GM21447 (cell line): ENCODE results near the gene ZNF541.
A peak's percentile ranks its signal among the peaks of the same experiment; 100 is the strongest.

Source experiments
- ATAC-seq: cut with Tn5 transposase; IDR thresholded peaks from one replicate; pipeline ENCODE4 v1.9.1; 2021; ENCODE audit not compliant: unreplicated experiment

Gene ZNF541

GRCh38 chr19:47573071-47574026 lies at the start of gene ZNF541:
Gene ZNF541, minus strand, starts transcription at chr19:47573148. Its CDS starts 17,292 bp downstream, at chr19:47555856.
- ATAC-seq, result no peak

DNA sequence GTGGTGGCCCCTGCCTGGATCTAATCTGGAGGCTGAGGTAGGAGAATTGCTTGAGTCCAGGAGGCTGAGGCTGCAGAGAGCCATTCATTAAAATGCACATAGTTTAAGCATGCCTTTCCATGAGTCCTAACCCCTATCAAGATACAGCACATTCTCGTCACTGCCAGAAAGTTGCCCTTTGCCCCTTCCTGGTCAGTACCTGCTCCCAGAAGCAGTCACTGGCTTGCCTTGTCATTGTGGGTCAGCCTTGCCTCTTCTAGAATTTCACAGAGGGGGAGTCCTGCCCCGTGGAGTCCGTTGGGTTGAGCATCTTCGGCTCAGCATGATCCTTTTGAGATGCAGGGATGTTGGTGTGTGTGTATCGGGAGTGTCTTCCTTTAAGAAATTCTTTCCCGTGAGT lies 46.8 kb upstream of the ZNF541 start:
- no peak for ATAC-seq

- no peak for ATAC-seq
Observed at GRCh38 chr19:47618771-47619170, 45.8 kb upstream of the ZNF541 start.

DNA sequence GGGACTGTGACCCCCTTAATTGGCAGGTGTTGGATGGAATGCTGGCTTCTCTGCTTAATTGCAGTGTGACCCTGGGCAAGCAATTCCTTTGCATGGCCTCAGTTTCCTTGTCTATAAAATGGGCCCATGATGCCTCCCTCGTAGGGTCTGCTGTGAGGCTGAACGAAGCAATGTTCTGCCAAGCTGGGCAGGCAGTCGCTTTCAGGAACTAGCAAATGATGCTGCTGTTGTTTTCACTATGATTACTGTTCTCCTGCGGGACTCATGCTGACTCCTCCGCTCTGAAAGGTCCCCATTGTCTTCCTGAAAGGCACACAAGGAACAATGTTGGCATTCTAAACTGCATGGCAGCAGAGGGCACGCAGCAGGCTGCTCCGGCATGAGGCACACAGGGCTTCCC lies 42.8 kb upstream of the ZNF541 start:
- no peak for ATAC-seq

DNA sequence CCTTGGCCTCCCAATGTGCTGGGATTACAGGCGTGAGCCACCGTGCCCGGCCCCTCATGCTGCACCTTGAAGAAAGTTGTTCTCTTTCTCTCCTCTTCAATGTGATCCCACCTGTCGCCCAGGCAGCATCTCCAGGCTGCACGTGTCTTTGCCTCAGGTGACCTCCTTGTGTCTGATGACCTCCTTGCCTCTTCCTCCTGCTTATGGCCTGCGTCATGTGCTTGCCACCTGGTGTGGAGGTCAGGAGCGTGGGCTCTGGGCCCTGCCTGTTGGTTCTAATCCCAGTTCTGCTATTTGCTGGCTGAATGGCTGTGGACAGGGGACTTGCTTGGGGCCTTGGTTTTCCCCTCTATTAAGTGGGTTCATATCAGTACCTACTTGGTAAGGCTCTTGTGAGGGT lies 42.3 kb upstream of the ZNF541 start:
- no peak for ATAC-seq

- ATAC-seq, result no peak
Observed at GRCh38 chr19:47614559-47614958, 41.6 kb upstream of the ZNF541 start.

DNA sequence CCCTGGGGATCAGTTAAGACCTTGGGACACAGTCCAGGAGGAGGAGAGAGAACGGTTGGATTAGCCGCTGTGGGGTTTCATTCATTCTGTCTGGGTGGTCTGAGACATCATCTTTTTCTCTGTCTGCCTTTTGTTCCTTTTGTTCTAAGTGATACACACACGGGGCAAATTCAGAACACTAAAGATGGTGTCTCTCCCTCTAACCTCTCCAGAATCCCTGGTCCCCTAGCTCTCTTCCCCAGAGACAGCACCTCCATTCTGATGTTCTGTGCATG lies 41.0 kb upstream of the ZNF541 start:
- no peak for ATAC-seq

GRCh38 chr19:47613165-47614020 lies 40.4 kb upstream of the ZNF541 start:
- ATAC-seq, result no peak

DNA sequence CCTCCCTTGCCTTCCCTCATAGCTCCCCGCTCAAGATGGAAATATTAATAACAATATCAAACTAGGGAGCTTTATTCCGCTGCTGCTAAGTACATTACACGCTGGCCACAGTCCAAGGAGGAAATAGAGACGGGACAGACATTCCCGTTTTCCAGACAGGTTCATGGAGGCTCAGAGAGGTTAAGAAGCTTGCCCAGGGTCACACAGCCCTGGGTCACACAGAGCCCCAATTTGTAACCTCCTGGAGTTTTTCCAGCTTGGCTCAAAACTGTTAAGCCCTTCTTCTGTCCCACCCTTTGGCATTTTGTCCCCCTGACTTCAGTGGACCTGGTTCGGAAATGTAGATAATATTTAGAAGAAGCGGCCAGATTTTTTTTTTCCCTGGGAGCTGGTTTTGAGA lies 38.0 kb upstream of the ZNF541 start:
- ATAC-seq, result no peak

DNA sequence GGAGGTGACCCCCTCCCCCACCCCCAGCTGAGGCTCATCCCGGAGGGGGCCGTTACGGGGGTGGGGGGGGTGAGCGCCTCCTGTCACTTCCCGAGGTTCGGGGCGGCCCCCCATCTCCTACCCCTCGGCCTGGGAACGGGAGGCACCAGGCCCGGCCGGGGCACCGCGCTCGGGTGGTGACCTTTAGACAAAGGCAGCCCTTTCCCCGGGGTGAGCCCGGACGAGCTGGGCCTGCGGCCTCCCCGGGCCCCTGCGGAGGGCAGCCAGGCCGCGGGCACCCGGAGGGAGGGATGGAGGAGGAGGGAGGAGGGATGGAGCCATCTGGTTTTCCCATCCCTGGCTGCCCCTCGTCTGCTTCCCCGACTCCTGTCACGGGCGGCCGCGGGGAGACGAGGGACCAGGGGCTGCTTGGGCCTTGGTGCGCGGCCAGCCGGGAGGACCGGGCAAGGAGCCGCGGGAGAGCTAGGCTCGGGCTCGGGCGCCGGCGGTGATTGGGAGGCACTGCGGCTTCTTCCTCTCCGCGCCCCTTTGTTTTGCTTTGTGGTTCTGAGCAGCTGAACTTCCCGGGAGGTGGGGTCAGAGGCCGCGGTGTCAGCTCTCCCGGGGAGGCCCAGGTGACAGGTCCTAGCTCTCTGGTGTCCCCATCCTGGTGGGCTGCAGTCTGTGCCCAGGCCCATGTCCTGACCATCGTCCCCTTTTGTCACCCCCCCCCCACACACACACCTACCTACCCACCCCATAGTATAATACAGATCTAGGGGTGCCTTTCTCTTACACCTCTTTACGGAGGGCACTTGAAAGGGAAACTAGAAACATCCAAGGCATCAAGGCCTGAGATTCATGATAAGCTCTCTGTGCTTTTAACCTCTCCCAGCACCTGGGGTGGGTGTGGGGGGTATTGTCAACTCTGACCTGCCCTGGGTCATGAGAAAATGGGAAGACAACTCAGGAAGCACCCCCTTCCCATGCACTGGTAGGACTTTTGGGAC lies 37.3 kb upstream of the ZNF541 start:
- ATAC-seq, result no peak

GRCh38 chr19:47608969-47609905 lies 36.3 kb upstream of the ZNF541 start, which contains the start of gene BICRA:
Gene BICRA, plus strand, starts transcription at chr19:47609134. Its CDS starts 64,441 bp downstream, at chr19:47673575.
- peak; percentile 51 for ATAC-seq

DNA sequence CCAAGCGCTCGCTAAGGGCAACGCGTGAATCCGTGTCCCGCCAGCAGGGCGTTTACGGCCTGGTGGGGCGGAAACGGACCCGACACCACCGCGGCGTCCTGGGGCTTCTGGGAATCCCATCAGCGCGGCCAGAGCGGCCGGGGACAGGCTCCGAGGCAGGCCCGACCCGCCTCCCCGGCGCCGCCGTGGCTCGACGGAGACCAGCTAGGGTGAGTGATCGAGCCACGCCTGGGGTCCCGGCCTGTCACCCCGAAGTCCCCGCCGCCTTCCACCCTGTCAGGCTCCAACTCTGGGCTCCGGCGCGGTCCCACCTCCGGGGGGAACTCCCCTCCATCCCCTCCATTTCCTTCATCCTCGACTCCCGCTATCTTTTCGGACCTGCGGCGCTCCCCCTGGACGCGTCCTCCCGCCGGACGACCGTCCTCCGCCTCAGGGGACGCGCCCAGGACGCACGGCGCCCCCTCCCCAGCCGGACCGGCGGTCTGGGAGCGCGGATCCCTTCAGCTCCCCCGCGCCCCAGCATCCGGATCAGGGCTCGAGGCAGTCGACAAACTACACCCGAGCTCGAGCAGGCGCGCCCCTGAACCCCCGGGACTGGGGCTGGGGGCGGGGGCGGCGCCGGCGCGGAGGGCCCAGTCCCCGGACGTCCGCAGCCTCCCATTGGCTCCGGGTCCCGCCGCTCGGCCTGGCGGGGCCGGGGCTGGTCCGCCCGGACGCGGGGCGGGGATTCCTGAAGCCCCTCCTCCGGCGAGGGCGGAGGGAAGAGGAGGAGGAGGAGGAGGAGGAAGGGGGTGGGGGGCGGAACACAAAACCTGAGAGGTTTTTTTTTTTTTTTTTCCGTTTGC lies 35.3 kb upstream of the ZNF541 start:
- peak; percentile 66 for ATAC-seq

DNA sequence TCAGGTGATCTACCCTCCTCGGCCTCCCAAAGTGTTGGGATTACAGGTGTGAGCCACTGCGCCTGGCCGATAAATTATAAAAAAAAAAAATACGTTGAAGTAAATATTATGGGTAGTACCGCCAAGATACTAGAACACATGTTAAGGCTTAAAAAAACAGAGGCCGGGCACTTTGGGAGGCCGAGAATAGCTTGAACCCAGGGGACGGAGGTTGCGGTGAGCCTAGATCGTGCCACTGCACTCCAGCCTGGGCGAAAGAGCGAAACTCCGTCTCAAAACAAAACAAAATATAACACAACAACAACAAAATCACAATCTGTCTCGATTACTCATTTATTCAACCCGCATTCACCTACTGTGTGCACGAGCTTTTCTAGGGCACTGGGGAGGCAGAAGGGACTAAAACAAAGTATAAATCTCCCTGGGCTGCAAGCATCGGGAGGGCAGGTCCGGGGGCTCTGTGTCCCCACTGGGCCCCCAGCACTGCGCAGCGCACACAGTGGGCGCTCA lies 34.7 kb upstream of the ZNF541 start:
- ATAC-seq, result no peak

- ATAC-seq, result no peak
Observed at GRCh38 chr19:47603706-47604565, 31.0 kb upstream of the ZNF541 start.

GRCh38 chr19:47601180-47601904 lies 28.4 kb upstream of the ZNF541 start:
- no peak for ATAC-seq

- ATAC-seq, result peak; percentile 96
Observed at GRCh38 chr19:47600246-47601179, 27.6 kb upstream of the ZNF541 start.
